ENCODE measurements around the gene ABCB10. TPM values are rescaled to one million over a fixed set of nuclear protein-coding genes. Genes with fewer than 3 reads are reported as not detected.
"Not testable (repeated sequence)": the region's sequence is repeated elsewhere in the genome, so short reads cannot be mapped to it uniquely, and the experiment has no call there.

Gene ABCB10
- total RNA-seq, 1 donor from 2014 or later = 15.1 TPM

- DNase-seq (ENCODE audit: low spot score) = no peak
These were observed 16.4 kb upstream of the ABCB10 start for GRCh38 chr1:229574679-229575442.

- DNase-seq (ENCODE audit: low spot score) = no peak
These were observed 13.8 kb upstream of the ABCB10 start for GRCh38 chr1:229572286-229572685.

GRCh38 chr1:229570891-229571516 lies 12.5 kb upstream of the ABCB10 start:
- DNase-seq (ENCODE audit: low spot score) = no peak

DNA sequence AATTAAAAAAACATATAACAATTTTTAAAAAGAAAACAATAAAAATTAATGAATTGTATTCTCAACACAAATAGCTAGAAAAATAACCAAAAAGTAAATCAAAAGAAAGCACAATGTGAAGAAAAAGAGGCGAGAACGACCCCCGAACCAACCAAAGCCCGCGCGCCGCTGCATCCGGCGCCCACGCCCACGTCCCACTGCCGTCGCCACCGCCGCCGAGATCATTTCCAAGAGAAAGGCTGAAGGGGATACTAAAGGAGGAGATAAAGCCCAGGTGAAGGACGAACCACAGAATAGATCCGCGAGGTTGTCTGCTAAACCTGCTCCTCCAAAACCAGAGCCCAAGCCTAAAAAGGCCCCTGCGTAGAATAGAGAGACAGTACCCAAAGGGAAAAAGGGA lies 11.8 kb upstream of the ABCB10 start:
- DNase-seq (ENCODE audit: low spot score) = no peak

- no peak for DNase-seq (ENCODE audit: low spot score)
These were observed 8.8 kb upstream of the ABCB10 start for GRCh38 chr1:229567109-229567868.

GRCh38 chr1:229563701-229564100 lies 5.2 kb upstream of the ABCB10 start:
- no peak for DNase-seq (ENCODE audit: low spot score)

DNA sequence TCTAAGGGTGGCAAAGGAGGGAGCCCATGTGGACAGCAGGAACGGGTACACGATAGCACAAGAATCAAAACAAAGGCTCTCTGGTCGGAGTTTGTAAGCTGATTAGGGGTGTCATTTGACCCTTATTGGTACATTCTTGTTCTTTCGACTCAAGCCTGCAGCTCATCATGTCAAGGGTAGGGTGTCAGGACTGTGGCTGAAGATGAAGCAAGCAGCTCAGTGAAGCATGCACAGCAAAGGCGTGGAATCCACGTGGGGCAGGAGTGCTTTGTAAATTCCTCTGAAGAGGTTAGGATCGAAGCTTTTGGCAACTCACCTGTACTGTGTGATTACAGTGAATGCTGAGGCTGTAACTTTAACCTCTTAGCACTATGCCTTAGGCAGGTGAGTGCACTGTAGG lies 4.7 kb upstream of the ABCB10 start:
- DNase-seq (ENCODE audit: low spot score) = no peak

DNA sequence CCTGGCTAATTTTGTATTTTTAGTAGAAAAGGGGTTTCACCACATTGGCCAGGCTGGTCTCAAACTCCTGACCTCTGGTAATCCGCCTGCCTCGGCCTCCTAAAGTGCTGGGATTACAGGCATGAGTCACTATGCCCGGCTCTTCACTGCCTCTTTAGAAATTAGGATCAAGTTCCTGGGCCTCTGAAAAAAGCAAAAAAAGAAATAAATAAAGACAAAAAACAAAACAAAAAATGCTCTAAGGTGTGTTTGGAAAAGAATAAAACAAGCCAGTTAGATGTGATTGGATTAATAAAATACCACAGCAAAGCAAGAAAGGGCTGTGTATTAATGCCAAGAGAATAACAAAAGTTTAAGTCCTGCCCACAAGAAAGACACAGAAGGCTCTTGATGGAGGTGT lies 4.2 kb upstream of the ABCB10 start:
- no peak for DNase-seq (ENCODE audit: low spot score)

DNA sequence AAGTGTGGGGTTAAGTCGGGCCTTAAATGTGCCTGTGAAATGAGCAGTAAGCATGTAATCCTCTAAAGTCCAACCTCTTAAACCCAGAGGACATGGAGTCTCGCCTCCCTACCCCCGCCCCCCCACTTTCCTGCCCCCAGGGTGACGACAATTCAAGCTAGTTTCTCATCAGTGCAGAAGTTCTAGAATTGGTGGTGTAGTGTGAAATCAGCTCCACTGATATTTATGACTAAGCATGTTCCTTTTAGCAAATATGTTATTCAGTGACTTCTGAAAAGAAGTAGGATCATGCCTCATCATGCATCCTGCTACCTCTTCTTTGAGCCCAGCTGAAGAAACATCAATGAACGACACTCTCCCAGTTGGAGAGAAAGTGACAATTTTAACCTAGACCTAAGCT lies 2.6 kb upstream of the ABCB10 start:
- DNase-seq (ENCODE audit: low spot score) = no peak

DNA sequence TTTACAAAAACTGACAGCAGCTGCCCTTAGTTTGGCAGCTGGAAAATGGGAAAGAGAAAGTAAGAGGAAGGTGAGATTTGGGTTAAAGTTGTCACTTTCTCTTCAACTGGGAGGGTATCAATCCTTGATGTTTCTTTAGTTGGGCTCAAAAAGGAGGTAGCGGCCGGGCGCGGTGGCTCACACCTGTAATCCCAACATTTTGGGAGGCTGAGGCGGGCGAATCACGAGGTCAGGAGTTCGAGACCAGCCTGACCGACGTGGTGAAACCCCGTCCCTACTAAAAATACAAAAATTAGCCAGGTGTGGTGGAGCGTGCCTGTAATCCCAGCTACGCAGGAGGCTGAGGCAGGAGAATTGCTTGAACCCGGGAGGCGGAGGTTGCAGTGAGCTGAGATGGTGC lies 1.6 kb upstream of the ABCB10 start:
- DNase-seq (ENCODE audit: low spot score) = not testable (repeated sequence)

DNA sequence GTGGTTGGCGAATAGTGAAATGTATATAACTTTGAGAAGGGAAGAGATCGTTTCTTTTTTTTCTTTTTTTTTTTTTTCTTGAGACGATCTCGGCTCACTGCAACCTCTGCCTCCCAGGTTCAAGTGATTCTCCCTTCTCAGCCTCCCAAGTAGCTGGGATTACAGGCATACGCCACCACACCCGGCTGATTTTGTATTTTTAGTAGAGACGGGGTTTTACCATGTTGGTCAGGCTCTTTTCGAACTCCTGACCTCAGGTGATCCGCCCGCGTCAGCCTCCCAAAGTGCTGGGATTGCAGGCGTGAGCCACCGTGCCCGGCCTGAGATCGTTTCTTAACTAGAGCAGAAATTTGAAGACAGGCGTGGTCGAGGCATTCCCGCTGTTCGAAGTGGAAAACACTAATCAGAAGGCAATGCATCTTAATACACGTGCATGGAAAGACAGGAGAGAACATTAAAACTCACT lies 862 bp upstream of the ABCB10 start:
- not testable (repeated sequence) for DNase-seq (ENCODE audit: low spot score)

- no peak for DNase-seq (ENCODE audit: low spot score)
These were observed 543 bp downstream of the ABCB10 start for GRCh38 chr1:229557913-229558414.

GRCh38 chr1:229557200-229557850 lies 1.2 kb downstream of the ABCB10 start:
- no peak for DNase-seq (ENCODE audit: low spot score)

DNA sequence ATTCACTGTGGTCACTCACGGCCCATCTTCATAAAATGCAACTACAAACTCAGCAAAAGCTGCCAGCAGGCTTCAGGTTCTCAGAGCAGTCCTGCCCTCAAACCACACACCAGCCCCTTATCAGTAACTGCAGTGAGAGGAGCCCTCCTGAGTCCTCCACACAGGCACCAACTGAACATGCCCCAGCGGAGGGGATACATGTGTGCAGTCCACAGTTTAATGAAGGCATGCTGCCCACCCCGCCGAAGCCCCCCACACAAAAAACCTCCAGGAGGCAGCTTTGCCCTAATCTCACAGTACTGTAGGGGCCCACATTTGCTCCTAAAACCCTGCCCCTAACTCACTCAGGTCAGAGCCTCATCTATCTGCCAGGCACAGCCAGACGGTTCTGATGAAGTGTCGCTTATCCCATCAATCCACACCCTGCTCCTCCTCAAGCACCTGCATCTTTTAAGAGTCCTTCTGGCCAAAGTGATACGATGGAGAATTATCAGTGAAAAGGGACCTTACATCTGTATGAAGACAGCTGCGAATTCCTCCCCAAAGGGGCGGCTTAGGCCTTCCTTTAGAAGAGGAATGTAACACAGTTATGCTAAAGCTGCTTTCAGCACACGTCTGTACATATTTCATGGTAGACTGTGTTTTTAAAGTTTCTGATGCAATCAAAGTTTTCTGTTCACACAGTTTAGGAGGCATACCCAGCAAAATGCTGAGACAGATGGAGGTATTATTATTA lies 3.5 kb downstream of the ABCB10 start:
- no peak for DNase-seq (ENCODE audit: low spot score)

DNA sequence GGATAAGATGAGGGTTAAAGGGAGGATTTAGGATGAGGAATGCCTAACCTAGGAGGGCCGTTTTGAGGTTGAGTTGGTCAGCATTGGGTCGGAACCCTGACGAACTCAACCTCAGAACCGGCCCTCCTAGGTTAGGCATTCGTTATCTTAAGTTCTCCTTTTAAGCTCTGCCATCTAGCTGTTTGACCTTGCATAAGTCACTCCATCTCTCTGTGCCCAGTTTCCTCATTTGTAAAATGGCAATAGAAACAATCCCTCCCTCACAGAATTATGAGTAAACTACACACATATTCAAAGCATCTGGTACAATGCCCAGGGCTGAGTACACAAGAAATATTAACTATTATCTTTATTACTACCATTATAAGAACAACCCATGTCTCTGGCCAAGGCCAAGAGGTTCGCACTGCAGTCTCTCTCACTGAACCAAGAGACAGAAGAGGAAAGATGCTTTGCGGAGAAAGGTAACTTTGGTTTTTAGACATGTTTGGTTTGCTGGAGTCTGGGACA lies 4.8 kb downstream of the ABCB10 start:
- no peak for DNase-seq (ENCODE audit: low spot score)

GRCh38 chr1:229552732-229553131 lies 5.8 kb downstream of the ABCB10 start:
- DNase-seq (ENCODE audit: low spot score) = no peak

DNA sequence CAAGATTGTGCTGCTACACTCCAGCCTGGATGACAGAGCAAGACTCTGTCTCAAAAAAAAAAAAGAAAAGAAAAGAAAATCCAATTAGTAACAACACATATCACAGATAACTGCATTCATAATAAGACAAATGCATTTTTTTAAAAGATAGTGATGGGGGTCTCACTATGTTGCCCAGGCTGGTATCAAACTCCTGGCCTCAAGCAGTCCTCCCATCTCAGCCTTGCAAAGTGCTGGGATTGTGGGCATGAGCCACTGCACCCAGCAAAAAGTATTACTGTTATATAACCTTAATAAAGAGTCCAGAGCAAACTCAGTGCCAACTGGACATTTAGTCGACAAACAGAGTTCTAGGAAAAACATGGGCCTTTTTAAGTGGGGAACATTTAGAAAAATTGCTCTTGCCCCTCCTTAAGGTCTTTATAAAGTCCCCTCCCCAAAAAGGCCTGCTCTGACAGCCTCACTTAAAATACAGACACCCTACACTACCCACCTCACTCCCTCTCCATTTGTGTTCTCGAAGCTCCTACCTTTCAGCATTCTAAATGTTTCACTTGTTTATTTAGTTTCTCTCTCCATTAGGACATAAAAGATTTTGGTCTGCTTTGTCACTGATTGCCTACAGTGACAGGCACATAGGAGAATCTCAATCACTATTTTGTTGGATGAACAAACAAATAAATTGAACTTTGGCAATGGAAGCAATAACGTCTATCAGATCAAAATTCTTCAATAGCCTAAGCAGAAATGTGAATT lies 7.5 kb downstream of the ABCB10 start:
- no peak for DNase-seq (ENCODE audit: low spot score)

GRCh38 chr1:229547542-229547941 lies 11.0 kb downstream of the ABCB10 start:
- DNase-seq (ENCODE audit: low spot score) = no peak

GRCh38 chr1:229544587-229544986 lies 13.9 kb downstream of the ABCB10 start:
- DNase-seq (ENCODE audit: low spot score) = no peak

Data from mesenteric fat pad (tissue), 1 donor.